ENCODE data around the gene PAPPA2.
"Not testable (repeated sequence)": the region's sequence is repeated elsewhere in the genome, so short reads cannot be mapped to it uniquely, and the experiment has no call there.

Gene PAPPA2

DNA sequence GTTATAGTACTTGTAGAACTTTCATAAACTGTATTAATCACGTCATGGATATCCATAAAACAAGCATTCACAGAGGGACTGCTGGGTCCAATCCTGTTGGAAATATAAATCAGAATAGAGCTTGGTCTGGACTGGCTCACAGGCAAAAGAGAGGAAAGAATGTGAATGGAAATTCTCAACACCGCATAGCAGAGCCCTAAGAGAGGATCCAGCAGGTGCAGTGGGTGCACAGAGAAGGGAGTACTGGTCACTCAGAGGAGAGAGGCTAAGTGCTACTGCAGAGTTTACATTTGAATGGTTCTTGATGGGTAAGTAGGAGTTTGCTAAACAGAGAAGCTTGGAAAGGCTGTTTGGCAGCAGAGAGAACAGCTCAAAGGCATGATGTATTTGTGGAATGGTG, 231.7 kb downstream of the PAPPA2 start:
- DNase-seq = no peak

DNA sequence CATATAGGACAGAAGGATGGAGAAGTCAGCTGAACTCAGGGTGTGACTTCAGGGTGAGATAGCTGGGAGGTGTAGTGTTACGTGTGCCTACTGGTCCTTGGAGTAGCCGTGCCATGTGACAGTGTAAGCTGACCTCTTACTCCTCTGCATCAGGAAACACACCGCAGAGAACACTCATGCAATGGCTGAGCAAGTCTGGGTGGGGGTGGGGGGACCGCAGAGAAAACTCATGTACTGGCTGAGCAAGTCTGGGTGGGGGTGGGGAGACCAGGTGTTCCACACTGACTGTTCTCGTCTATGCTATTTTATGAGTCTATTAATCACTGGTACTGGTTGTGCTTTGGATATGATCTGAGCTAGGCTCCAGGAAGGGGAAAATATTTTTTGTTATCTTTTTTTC, 233.1 kb downstream of the PAPPA2 start:
- DNase-seq = no peak

DNA sequence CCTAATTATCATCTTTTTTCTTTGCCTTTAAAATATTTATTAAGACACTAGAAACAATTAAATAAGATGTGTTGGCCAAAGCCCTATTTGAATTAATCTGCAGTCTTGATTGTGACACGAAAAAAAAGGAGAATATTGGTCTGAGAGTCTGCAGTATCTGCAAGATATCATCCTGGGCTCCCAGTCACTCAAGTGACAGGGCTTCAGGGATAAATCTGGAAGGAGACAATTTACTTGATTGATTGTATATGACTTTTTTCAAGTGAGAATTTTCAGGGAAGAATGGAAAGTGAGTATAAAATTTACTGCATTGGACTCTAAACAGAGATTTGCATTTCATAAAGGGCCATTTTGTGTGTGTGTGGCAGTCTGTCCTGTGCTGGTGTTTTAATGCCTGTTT, 233.7 kb downstream of the PAPPA2 start:
- DNase-seq = no peak

DNA sequence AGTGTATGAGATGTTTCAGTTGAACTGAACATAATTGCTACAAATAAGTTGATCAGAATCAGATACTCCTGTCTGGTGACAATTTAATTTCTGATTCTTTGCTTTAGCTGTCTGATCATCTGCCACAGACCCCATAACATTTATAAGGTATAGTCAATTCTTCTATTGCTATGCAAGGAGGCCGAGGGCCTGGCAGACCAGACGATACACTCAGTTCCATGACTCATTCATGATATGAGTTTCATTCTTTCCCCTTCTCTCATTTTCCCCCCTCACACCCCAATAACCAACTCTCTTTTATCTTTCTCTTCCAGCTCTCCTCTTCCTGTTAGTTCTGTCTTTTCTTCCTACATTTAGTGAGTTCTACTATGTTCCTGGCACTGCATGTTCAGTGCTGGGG, 236.8 kb downstream of the PAPPA2 start:
- no peak for DNase-seq

DNA sequence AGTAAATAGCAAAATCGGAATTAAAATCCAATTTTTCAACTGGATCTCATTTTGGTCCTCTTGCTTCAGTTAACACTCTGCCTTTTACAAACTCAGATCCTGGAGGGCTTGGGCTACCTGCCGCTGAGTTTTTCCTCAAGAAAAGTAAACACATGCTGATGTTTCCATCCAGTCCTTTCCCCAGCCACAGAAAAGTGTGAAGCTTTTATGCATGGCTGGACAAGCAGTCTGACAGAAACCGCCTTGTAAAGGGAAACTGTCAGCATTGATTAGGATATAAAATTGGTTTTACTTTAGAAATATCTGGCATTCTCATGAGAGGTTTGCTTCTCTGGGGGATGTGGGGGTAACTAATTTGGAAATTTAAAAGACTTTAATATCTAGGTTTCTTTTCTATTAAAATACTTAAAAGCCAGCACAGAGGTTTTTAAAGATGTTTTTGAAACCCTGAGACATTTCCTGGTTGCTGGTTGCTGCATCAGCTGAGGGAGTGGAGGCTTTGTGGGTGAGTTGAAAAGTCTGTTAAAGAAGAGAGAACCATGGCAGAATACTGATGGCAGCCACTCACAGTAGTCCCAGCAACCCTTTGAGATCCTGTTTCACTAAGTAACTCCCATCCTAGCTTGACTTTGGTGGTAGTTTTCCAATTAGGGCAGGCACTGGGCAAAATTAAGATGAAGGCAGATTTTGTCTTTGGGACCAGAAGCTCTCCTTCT, 238.3 kb downstream of the PAPPA2 start:
- DNase-seq = no peak

DNA sequence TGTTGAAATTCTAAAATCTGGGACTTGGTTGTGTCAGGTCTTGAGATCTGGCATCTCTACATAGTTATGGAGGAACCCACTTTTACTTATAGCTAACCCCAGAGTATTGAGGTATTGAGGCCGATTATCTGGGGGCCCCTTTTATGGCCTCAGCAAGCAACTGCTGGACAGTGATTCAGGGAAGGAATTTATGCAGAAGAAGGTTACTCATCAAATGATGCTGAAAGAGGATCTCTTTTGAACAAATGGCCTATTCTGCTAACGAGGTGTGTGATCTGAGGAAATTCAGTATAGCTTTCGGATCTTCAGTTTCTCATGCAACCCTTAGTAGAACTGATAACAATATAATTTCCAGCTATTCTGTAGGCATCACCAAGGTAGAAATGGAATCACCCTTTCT, 239.9 kb downstream of the PAPPA2 start:
- no peak for DNase-seq

DNA sequence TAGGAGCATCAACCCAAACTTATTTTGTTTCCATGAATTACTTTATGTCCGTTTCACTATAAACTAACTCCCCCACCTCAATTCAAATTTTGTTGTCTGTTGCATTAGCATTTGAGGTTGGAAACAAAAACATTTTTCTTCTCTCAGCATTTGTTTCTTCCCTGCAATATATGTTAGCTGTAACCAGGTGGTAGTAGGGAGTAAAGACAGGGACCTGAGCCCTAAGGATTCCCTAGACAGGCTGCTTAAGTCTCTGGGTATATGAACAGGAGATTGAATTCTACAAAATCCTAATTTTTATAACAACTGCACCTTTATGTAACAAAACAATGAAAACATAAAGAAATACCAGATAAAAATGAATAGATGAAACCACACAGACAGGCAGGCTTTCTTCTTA, 242.6 kb downstream of the PAPPA2 start:
- no peak for DNase-seq

DNA sequence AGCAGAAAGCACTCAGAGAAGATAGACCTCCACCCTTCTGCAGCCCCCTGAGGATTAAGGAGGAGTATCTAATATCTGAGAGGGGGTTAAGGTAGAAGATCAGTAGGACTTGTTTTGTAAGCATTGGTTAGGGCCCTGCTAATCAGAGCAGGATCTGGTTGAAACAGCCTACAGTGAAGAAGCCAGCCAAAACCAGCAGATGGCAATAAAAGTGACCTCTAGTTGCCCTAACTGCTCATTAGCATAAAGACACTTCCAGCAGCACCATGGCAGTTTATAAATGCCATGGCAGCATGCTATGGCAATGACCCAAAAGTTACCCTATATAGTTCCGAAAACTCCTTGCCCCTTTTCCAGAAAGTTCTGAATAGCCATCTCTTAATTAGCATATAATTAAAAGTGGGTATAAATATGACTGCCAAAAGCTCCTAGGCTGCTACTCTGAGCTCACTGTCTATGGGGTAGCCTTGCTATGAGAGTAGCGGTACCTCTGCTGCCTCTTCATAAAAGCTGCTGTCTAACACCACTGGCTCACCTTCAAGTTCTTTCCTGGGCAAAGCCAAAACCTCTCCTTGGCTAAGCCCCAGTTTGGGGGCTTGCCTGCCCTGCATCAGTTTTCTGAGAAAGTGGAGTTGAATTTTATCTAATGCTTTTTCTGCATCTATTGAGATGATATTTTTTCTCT, 254.2 kb downstream of the PAPPA2 start:
- DNase-seq = peak; percentile 86

DNA sequence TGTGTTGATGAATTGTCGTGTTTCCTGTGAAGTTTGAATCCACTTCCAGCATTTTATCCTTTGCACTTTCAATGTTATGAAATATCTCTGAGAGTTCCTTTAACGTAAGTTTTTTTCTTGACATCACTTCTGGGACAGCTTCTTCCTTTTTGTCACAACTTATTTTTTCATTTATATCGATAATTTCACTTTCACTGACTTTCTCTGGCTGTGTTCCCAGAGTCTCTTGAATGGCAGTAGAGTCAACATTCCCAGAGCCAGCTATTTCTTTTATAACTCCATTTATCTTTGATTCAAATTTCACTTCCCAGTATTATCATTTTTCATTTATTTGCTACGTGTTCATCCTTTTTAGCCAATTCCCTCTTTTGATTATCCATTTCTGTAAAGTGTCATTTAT, 256.5 kb downstream of the PAPPA2 start:
- no peak for DNase-seq

DNA sequence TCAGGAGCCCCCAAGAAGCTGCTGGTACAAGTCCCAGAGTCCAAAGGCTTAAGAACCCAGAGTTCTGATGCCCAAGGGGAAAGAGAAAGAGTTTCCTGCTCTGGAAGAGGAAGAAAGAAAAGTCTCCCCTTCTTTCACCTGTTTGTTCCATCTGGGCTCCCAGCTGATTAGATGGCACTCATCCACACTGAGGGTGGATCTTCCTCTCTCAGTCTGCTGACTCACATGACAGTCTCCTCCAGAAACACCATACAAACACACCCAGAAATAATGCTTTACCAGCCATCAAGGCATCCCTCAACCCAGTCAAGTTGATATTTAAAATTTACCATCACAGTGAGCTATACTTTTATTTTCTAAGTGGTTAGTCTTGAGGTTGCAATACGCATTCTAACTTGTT, 257.9 kb downstream of the PAPPA2 start:
- no peak for DNase-seq

DNA sequence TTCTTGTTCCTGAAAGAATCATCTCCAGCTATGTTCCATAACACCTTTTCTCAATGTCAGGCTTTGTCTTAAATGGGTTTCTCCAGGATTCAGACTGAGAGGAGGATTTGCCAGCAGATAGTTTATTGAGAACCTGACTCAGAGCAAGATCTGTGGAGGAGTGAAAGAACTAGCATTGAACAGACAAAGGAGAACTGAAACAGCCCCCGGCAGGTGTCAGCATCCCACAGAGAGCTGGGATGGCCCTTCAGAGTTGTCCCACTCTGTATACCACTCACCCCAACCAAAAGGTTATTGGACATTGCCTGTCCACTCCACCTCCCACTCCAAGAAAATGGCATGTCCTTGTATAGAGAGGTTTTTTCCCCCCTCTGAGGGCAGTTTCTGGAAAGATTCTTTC, 270.7 kb downstream of the PAPPA2 start:
- DNase-seq = no peak

DNA sequence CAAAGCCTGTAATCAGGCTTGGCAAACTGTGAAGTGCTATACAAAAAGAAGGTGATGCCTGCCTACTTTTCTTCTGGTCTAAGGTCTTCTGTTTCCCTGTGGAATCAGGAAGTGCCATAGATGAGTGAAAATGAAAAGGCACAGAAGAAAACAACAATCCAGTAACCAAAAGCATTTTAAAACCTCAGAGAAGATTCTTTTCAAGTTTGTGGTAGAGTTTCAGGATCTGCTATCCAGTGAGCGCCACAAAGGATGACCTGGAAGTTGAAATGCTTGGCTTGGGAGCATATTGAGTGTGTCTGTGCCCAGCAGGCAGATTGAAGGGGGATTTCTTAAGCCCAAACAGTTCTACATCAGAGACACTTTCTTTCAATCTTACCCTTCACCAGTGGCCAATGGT, 272.2 kb downstream of the PAPPA2 start:
- DNase-seq = no peak

DNA sequence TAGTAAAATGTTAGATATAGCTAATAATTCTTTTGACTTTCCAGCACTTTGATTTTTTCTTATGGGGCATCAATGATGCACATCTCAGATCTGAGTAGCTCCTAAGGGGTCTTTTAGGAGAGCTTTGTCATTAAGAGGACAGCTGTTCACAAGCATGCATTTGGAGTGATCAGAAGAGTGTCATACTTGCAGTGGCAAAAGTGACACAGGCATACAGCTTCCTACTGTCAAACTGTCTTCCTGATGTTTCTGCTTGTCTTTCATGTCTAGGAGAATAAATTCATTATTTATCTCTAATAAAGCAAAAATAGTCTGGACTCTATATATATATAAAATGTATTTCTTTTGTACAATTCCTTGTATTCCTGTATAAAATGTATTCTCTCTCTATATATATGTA, 273.0 kb downstream of the PAPPA2 start:
- no peak for DNase-seq

DNA sequence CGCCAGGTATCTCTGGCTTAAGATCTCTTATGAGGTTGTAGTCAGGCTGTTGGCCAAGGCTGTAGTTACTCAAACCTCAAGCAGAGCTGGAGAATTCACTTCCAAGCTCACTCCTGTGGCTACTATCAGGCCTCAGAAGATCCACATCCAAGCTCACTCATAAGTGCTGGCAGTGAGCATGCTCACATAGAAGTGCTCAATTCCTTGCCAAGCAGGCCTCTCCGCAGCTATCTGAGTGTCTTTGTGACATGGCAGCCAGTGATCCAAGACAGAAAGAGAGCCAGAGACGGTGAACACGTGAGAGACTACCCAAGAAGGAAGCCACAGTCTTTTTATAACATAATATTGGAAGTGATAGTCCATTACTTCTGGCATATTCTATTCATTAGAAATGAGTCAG, 278.2 kb downstream of the PAPPA2 start:
- DNase-seq = no peak

DNA sequence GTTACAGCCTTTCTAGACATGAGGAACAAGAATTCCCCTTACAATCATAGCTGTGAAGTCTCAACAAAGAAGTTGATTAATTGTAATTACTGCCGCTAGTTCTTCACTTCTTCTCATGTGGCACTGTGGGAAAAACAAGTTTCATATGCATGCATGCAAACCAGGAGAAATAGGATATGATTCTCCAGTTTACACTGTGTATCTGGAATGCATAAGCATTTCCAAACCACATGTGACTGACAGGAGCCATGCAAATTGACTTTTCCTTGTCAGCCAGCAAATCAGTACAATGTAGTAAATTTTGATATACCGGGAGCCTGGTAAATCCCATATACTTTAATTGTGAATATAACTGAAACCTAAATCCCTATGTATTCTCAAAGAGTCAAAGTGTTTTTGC, 279.3 kb downstream of the PAPPA2 start:
- no peak for DNase-seq

DNA sequence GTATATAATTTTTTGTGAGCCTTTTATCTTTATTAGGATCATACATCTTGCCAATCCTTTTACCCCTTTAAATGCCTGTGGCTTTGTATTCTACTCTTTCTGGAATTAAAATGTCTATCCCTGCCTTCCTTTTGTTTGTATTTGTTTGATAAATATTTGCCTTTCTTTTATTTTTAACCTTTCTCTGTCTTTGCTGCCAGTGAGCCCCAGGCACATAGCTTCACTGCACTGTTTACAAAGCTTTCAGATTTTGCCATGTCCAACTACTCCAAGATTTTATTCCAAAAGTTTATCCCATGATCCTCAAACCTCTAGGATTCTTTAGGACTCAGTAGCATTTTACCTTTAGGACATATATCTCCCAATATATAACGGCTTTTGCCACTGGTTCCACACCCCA, 281.2 kb downstream of the PAPPA2 start:
- DNase-seq = no peak

DNA sequence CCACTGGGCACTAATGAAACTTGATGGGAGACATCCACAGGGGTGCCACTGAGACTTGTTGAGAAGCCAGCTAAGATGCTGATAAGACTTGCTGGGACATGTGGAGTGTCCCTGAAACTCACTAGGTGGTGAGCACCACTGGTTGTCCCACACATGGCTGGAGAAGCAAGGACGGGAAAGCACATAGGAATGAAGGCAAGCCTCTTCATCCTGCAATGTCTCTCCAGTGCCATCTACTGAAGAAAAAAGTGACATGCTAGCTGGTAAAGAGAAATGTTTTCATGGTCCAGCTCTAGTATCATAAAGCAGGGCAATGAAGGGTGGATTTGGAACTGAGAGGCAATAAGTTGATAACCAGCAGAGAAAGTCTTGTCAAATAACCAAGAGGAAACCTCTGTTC, 283.0 kb downstream of the PAPPA2 start:
- DNase-seq = no peak

DNA sequence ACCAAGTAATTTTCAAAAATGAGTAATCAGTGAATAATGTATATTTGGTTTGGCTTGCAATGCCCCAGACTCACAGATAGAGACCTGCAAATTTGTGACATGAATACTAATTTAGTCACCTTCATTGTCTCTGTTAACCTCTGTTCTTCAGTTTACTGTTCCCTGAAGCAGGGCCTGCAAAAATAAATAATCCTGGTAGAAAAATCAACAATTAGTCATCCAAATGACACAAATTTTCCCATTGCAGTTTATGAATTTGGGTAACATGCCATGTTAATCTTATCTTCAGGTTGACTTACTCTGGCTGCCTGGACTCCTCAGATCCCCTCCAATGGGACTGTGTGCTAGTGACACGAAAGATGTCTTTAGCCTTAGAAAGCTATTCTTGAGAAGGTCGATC, 289.5 kb downstream of the PAPPA2 start:
- no peak for DNase-seq

DNA sequence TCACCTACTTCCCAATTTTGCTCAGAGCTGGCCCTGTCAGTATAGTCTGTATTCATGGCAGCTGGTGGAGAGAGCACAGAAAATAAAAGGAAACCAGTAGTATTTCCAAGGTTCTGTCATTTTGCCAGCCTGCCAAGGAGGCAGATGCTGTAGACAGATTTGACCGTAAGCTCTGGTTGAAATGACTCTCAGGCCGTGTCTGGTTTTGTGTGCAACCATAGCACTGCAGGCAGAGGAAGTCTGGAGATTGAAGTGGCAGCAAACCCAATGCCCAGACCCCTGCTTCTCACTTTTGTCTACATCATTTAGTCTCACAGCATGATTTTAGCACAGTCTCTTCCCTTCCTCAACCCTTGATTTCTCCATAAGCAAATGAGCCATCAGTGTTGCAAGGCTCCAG, 291.7 kb downstream of the PAPPA2 start:
- peak; percentile 86 for DNase-seq

DNA sequence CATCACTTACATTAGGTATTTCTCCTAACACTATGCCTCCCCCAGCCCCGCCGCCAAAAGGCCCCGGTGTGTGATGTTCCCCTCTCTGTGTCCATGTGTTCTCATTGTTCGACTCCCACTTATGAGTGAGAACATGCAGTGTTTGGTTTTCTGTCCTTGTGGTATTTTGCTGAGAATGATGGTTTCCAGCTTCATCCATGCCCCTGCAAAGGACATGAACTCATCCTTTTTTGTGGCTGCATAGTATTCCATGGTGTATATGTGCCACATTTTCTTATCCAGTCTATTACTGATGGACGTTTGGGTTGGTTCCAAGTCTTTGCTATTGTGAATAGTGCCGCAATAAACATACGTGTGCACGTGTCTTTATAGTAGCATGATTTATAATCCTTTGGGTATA, 293.8 kb downstream of the PAPPA2 start:
- not testable (repeated sequence) for DNase-seq

DNA sequence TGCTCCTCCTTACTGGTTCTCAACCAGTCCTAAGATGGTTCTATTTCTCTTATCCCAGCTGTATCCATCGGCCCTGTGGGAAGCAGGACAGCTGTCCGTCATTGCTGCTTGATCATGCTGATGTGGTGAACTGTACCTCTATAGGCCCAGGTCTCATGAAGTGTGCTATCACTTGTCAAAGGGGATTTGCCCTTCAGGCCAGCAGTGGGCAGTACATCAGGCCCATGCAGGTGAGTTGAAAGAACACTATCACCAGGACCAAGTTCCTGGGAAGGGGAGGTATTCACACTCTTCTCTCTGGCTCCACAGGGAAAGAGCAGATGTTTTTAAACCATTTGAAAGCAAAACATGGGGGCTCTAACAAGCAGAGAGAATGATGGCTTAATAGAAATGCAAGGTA, 302.6 kb downstream of the PAPPA2 start:
- DNase-seq = no peak

DNA sequence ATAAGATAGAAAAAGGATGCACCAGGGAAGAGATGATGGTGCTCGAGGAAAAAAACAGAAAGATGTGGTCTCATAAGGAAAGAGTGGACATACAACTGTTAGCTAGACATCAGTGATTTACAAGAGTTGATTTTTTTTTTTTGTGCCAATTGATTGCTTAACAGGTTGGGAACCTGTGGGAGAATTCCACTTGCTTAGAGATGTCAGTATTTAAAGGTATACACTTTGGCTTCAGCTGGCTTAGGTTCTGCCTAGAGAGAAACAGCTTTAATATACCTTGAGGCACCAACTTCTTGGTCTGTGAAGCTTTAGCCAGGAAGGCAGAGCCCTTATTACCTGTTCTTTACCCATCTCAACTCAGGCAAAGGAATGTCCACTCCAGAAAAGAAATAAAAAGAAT, 303.8 kb downstream of the PAPPA2 start:
- DNase-seq = no peak

DNA sequence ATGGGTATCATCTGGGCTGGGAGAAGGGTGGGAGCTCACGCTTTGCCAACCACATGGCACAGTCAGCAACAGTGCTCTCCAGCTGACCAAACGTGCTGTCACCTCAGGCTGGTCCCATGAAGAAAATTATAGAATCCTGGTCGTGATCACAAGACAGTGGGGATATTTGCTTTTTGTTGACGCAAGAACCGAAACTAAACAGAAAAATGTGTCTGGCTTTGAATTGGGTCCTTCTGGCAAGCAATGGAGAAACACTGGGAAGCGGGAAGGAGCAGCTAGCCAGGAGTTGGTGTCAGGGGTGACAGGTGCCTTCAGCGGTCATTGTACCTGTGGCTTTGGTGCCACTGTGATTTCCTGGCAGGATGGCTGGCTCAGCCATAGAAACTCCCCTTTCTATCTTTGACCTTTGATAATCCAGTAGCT, 304.8 kb downstream of the PAPPA2 start:
- no peak for DNase-seq

DNA sequence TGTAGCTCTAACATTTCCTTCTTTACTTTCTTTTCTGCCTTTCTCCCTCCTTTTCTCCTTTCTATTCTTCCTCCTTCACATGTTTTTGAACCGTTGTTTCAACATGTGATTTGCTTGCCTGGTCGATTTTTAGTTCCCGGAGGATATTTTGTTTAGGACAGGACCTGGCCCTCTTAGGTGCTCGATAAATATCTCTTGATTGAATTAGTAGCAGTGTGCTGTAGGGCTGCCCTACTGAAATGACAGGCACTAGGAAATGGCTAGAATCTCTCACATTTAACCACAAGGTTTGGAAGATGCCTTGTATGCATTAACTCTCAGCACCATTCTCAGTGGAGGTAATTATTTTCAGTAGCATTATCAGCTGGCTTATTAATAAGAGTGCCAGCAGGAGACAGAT, 305.6 kb downstream of the PAPPA2 start:
- no peak for DNase-seq

DNA sequence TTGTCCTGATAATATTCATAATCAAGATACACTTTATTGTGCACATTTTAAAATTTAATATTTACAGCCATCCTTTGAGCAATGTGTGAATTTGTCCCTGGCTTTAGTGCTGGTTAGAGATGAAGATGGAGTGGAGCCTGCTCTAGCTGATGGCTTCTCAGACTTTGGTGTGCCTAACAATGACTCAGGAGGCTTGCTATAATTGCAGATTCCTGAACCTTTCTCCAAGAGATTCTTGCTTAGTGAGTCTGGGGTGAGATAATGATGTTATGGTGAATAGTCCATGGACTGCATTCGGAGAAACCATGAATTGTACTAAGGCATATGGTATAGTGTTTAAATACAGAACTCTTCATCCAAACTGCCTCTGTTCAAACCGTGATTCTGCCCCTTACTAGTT, 307.1 kb downstream of the PAPPA2 start:
- no peak for DNase-seq
